Endothelial cell of umbilical vein (primary cell): Measurements from ENCODE around the gene LNX2. TPM values are rescaled to one million over a fixed set of nuclear protein-coding genes. Genes with fewer than 3 reads are reported as not detected.

ENCODE experiments used
- BruUV-seq: library from RNA; stranded (reverse); fragments of 400-500 nt; replicated peaks from 2 replicates; lab custom pipeline; 2021; lab: Mats Ljungman, UMichigan
- CTCF ChIA-PET: fragments of 300-600, 350-600 bp; sonication (Branson Sonifier 250); formaldehyde crosslinking; loops from one replicate; lab custom pipeline; 2021; ENCODE audit warnings: antibody characterized with exemption, inconsistent platforms; lab: Charles Lee
- POLR2A ChIA-PET: fragments of 300-600, 350-600 bp; sonication (Branson Sonifier 250); formaldehyde crosslinking; loops from one replicate; lab custom pipeline; 2021; ENCODE audit warnings: antibody characterized with exemption, inconsistent platforms; lab: Charles Lee
- DNase-seq: peaks from one replicate; pipeline ENCODE4 v3.0.0-alpha.2; 2011; ENCODE audit warnings: low read depth, low spot score
- FAIRE-seq: peaks from 2 replicates; lab custom pipeline; 2011; peaks lifted over from hg19 to GRCh38; lab: Jason Lieb, UNC
- H2AFZ ChIP-seq: 2 replicates; pipeline ENCODE4 v1.6.0; 2012; ENCODE audit warnings: low read depth, low read length, control low read depth, inconsistent platforms
- H3K27ac ChIP-seq: 2 replicates; pipeline ENCODE4 v1.5.1; 2011; ENCODE audit warnings: low read depth, mild to moderate bottlenecking, control low read depth, low read length, moderate library complexity; ENCODE audit not compliant: insufficient read depth
- H3K27me3 ChIP-seq, 2 experiments: 2 replicates each; pipeline versions ENCODE4 v1.6.0 to v1.6.1; 2011; ENCODE audit warnings: low read length in 2 of 2, mixed read lengths in 1 of 2; ENCODE audit not compliant: control insufficient read depth in 2 of 2, insufficient read depth in 2 of 2
- H3K36me3 ChIP-seq, 2 experiments: 2 replicates in 1 of 2; 3 replicates in 1 of 2; pipeline ENCODE4 v1.5.1; 2011; ENCODE audit warnings: low read length in 2 of 2, mild to moderate bottlenecking in 1 of 2, moderate library complexity in 1 of 2; ENCODE audit not compliant: control insufficient read depth in 2 of 2, insufficient read depth in 2 of 2; ENCODE audit errors: extremely low read depth in 1 of 2
- H3K4me1 ChIP-seq: 3 replicates; pipeline ENCODE4 v1.5.1; 2011; ENCODE audit warnings: mild to moderate bottlenecking, low read length; ENCODE audit not compliant: control insufficient read depth, insufficient read depth; ENCODE audit errors: extremely low read depth
- H3K4me2 ChIP-seq: 2 replicates; pipeline ENCODE4 v1.6.1; 2011; ENCODE audit warnings: low read length, control low read depth, mixed read lengths; ENCODE audit not compliant: insufficient read depth
- H3K4me3 ChIP-seq, 3 experiments: fragments of 200-600 bp in 1 of 3; sonication (generic), shearing (Covaris generic) in 1 of 3; replicated peaks in 1 of 3; 2 replicates each; pipeline ENCODE4 v1.5.1; 2011 to 2016; ENCODE audit warnings: control low read depth in 3 of 3, low read length in 3 of 3, mild to moderate bottlenecking in 2 of 3, inconsistent platforms in 1 of 3, low read depth in 1 of 3, moderate library complexity in 1 of 3; ENCODE audit not compliant: insufficient read depth in 1 of 3
- H3K79me2 ChIP-seq: 2 replicates; pipeline ENCODE4 v1.6.0; 2012; ENCODE audit warnings: low read length, inconsistent platforms; ENCODE audit not compliant: control insufficient read depth, insufficient read depth
- H3K9ac ChIP-seq: replicated peaks from 2 replicates; pipeline ENCODE3; 2011; ENCODE audit warnings: low read length, control low read depth; ENCODE audit not compliant: insufficient read depth; ENCODE audit errors: extremely low read depth
- H3K9me1 ChIP-seq: replicated peaks from 3 replicates; pipeline ENCODE4 v1.6.0; 2011; ENCODE audit warnings: mild to moderate bottlenecking, low read length; ENCODE audit not compliant: control insufficient read depth, insufficient read depth; ENCODE audit errors: extremely low read depth
- H3K9me3 ChIP-seq: replicated peaks from 2 replicates; pipeline ENCODE4 v1.5.1; 2012; ENCODE audit warnings: low read length, inconsistent platforms; ENCODE audit not compliant: control insufficient read depth, insufficient read depth
- H4K20me1 ChIP-seq: replicated peaks from 2 replicates; pipeline ENCODE3; 2011; ENCODE audit warnings: mild to moderate bottlenecking, low read length; ENCODE audit not compliant: control insufficient read depth, insufficient read depth; ENCODE audit errors: extremely low read depth
- CTCF ChIP-seq, 2 donors: IDR thresholded peaks; 1 replicate in 1 of 2; 2 replicates in 1 of 2; pipeline ENCODE4 v1.5.1; 2011; ENCODE audit warnings: low read length in 2 of 2, mild to moderate bottlenecking in 2 of 2, moderate library complexity in 2 of 2, control low read depth in 1 of 2, inconsistent platforms in 1 of 2, low read depth in 1 of 2; ENCODE audit not compliant: insufficient read depth in 1 of 2; ENCODE audit errors: extremely low read depth in 1 of 2
- EZH2 ChIP-seq: IDR thresholded peaks from 2 replicates; pipeline ENCODE4 v1.6.1; 2012; ENCODE audit warnings: borderline replicate concordance, low read depth, mild to moderate bottlenecking, moderate library complexity, low read length, inconsistent platforms; ENCODE audit not compliant: severe bottlenecking
- FOS ChIP-seq: IDR thresholded peaks from 2 replicates; pipeline ENCODE4 v1.6.1; 2011; ENCODE audit warnings: mild to moderate bottlenecking, low read length, moderate library complexity, borderline replicate concordance; ENCODE audit not compliant: insufficient read depth
- GATA2 ChIP-seq: IDR thresholded peaks from 2 replicates; pipeline ENCODE4 v1.7.0; 2011; ENCODE audit warnings: low read depth, mild to moderate bottlenecking, moderate library complexity, mixed read lengths, low read length; ENCODE audit not compliant: insufficient read length, insufficient read depth
- JUN ChIP-seq: IDR thresholded peaks from 2 replicates; pipeline ENCODE4 v1.6.1; 2011; ENCODE audit warnings: borderline replicate concordance, low read depth; ENCODE audit not compliant: insufficient read length, insufficient read depth
- MAX ChIP-seq: IDR thresholded peaks from 2 replicates; pipeline ENCODE4 v1.6.1; 2011; ENCODE audit not compliant: insufficient read depth, insufficient read length
- MYC ChIP-seq: IDR thresholded peaks from one replicate; pipeline ENCODE4 v1.6.1; 2011; ENCODE audit warnings: mild to moderate bottlenecking, low read depth, low read length
- POLR2A ChIP-seq: IDR thresholded peaks from 2 replicates; pipeline ENCODE4 v1.6.1; 2012; ENCODE audit warnings: low read depth, mild to moderate bottlenecking, control low read depth, low read length
- POLR2AphosphoS5 ChIP-seq: IDR thresholded peaks from 2 replicates; pipeline ENCODE4 v1.6.1; 2012; ENCODE audit warnings: low read depth, mild to moderate bottlenecking, control low read depth, low read length, moderate library complexity; ENCODE audit not compliant: insufficient read depth
- dilution Hi-C: fragments of 300-500 bp; cut with MboI; formaldehyde crosslinking; loops from one replicate; pipeline ENCODE4 v1.15.0; 2019; ENCODE audit warnings: low sequenced_read_pairs; ENCODE audit not compliant: extremely low pct_ligation_motif_present
- intact Hi-C: fragments of 100-400 bp; cut with micrococcal nuclease; formaldehyde crosslinking; loops from one replicate; pipeline ENCODE4 v1.10.0; 2022
- polyA plus RNA-seq, 4 experiments: library from polyadenylated mRNA; depleted of rRNA in 3 of 4; stranded (reverse) in 3 of 4; unstranded in 1 of 4; fragments of >200 nt; gene quantifications; 2 replicates each; pipeline versions ENCODE4 v1.2.1 to v1.2.3, GENCODE V29; 2011 to 2012; ENCODE audit warnings: missing spikeins in 1 of 4
- total RNA-seq: library from RNA; stranded (reverse); gene quantifications from 2 replicates; pipeline ENCODE4 v1.2.3, GENCODE V29; 2021

The LNX2 gene
- total and polyA plus RNA-seq, 2 donors (not counting 3 experiments of a cell fraction or from before 2014, with no cell fraction given) = 7.0 to 9.1 TPM

GRCh38 chr13:27500806-27501534 lies 119.4 kb downstream of the LNX2 start:
- no peak overlapping the region for H3K4me3 ChIP-seq
- POLR2A ChIA-PET = no interaction called here
- FAIRE-seq (no peak), DNase-seq (no peak)
- CTCF ChIA-PET = no interaction called here
- H4K20me1 ChIP-seq = no peaks in the 10 kb centered on the region
- no peaks in the 10 kb centered on the region for H3K9me3 ChIP-seq
- TF ChIP-seq POLR2AphosphoS5 (no peak), EZH2 (no peak), MYC (no peak), MAX (no peak), POLR2A (no peak), JUN (no peak), CTCF (IDR thresholded peaks at IDR 0.05; ENCODE audit: extremely low read depth in 1 of 2, insufficient read depth in 1 of 2, low read depth in 1 of 2, low read length in 2 of 2) (no peak), GATA2 (no peak), FOS (no peak)
- H3K27ac ChIP-seq = no peak overlapping the region
- H2AFZ ChIP-seq = no peak overlapping the region
- H3K4me1 ChIP-seq = no peaks in the 10 kb centered on the region
- no peaks in the 10 kb centered on the region for H3K36me3 ChIP-seq
- intact Hi-C loops (no loop called here), dilution Hi-C loops (no loop called here)
- peaks cover 5 to 7% of the 10 kb centered on the region in 2 experiments for H3K27me3 ChIP-seq
- H3K4me2 ChIP-seq = no peak overlapping the region
- H3K9me1 ChIP-seq = no peaks in the 10 kb centered on the region
- no peaks in the 10 kb centered on the region for H3K79me2 ChIP-seq
- no TSS peak for BruUV-seq
- H3K9ac ChIP-seq = no peak overlapping the region
